Left renal cortex interstitium (tissue), 4 donors: ENCODE measurements around the gene NTPCR. TPM values are rescaled to one million over a fixed set of nuclear protein-coding genes. Genes with fewer than 3 reads are reported as not detected.

ENCODE experiments used
- DNase-seq, 4 donors: peaks; one replicate each; pipeline ENCODE4 v3.0.0-alpha.2; 2013; ENCODE audit warnings: low read depth in 4 of 4, low spot score in 2 of 4, missing footprints in 1 of 4
- polyA plus RNA-seq, 4 donors: library from polyadenylated mRNA; unstranded; fragments of 120-200 nt; gene quantifications; one replicate each; pipeline ENCODE4 v1.2.1, GENCODE V29; 2013; ENCODE audit not compliant: insufficient read length in 4 of 4

NTPCR gene
- polyA plus RNA-seq, 4 donors: 56.1 to 78.2 (median 73.0) TPM

DNA sequence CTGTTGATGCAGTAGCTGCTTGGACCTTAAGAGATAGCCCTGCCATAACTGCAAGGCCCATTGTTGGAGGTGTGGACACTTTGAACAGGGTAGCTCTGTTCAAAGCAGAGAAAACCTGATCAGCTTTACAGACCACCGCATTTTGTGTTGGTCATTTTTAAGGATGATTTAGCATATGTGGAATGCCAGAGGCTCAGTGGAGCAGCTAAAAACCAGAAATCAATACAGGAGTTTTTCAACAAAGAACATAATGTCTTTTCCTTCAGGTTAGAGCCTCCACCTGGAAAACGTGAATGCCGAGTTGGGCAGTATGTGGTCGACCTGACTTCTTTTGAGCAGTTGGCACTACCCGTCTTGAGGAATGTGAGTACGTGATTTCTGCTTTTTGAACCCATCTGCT, 5.7 kb downstream of the NTPCR start:
- DNase-seq: no peak

DNA sequence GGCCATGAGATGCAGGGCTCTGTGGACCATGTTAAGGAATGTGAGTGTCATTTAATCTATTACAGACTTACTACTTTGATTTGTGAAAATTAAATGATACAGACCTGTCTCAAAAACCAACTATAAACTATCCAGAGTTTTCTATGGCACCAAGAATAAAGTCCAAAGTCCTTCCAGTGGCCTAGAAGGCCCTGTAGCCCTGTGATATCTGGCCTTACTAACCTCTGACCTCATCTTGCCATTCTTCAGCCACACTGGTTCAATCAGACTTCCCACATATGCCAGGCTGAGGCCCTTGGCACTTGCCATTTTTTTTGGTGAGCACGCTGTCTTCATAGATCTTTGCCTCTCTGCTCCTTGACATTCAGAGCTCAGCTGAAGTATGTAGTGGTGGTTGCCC, 7.7 kb downstream of the NTPCR start:
- DNase-seq: no peak

DNA sequence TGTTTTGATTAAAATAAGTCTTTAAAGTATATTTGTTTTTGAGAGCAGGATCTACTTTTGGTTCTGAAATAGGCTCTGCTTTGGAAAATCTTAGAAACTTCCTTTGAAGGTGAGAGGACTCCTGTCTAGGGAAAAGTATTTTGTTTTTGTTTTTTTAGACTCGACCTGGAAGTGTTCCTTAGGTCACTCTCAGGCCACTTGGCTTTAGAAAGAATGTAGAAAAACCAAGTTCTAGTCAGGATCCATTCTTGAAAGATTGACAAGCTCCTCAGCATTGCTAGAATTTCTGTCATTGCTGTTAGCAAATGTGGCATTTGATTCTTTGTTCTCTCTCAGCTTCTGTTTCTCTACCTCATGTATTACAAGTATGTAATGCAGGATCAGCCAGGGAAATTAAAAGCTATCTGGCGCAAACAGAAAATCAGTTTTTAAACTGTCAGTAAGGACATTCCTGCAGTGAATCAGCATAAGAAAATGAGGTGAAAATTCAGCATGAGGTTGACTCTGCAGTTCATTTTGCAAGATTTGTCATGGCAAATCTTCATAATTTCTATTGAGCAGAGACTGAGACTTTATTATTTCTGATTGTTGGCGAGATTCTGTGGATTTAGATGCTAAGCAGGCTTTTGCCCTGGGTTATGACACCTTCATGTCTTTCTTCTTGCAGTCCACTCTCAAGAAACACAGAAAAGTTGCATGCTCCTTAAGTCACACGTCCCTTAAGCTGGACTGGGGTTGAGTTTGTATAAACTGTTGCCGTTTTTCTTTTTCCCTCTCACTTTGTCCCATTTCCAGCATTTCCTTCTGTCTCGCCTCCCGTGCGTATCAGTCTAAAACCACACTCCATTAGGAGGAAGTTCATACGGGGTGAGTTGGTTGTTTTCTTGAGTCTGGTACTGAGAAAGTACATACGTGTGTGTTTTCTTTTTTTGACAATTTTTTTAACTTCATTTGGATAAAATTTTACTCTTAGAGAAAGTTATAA, 12.6 kb downstream of the NTPCR start:
- DNase-seq: no peak

DNA sequence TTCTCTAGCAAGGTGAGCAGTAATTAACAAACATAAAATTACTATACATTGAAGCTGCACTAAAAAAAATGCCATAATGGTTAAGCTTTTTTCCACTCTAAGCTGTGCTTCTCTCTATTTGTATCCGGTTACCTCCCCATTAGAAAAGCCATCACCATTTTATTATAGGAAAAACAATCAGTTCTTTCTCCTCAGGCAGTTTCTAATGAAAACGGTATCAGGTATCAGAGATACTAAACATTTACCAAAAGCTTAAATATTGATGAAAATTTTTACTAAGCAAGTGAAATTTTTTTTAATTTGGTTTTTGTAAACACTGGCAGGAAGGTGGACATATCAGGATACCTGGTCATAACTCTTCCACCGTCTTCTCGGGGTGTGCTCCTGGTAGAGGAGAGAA, 14.2 kb downstream of the NTPCR start:
- no peak for DNase-seq

DNA sequence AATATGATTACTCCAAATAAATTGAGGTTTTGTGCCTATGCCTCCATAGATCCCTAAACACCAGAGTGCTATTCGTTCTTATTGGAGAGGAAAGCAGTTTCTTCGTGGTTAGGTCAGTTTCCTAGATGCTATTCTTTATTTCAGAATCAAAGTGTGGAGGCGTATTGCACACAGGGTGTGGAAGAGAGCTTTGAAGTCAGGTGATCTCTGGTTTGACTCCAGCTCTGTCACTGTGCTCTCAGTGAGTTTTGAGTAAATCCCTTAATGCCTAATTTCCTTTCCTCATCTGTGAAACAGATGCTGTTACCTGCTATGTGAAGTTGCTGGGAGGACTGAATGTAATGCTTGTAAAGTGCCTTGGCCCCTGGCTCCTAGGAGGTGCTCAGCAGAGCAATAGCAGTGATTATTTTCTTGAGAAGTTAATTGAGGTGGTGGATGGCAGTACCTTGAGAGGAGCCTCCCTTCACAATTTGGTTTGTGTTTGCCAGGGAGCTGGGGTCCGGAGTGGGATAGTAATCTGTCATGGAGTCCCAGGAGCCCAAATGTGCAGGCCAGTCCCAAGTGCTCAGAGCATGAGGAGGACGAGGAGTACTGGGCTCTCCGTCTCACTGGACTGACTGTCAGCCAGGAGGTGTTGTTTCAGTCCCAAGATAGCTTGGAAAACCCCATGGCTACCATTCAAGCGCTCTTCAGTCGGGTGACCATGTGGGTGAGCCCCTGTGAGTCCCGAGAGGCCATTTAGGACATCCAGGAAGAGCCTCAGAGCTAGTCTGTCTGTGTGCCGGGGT, 14.9 kb downstream of the NTPCR start:
- no peak for DNase-seq

DNA sequence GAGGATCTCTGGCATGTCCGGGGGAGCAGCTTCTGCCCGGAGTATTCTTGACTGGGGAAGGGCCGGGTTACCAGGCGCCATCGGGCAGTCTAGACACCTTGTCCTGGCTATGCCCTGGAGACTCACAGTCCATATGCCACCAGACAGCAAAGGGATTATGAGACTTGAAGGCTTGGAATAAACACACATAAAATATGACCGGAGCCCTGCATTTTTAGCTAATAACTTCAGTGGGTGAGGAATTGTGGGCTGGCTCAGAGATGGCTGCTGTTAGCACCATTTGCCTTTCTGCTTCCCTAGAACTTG, 15.5 kb downstream of the NTPCR start:
- no peak for DNase-seq

DNA sequence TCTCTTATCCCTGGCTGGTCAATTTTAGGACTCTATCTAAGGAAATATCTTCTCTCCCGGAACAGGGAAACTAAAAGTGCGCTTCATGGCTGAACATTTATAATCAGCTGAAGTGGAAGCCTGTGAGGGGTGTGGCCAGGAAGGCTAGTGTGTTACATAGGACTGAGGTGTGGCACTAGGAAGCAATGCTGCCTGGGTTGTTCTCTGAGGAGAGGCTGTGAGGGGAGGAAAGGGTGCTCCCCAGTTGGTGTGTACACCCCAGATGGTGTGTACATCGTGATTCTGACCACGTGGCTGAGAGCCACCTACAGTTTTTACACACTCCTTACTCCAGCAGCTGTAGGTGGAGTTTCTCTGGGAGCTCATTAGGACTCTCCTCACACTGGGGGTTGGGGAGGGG, 16.3 kb downstream of the NTPCR start:
- DNase-seq: no peak

DNA sequence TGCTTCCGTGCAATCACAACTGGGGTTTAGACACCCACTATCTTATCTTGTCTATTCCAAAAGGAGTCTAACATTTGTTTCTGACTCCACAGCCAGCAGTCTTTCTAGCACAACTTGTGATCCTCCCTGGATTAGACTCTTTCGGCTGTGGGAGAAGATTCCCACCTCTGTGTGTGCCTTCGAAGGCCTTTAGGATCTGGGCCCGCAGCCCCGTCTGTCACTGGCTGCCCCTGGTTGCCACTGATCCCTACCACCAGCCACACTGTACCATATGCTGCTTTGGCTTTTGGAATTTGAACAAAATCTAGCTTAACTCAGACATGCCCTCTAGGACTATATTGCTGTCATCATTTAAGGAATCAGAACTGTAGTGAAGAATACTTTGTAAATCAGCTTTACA, 18.0 kb downstream of the NTPCR start:
- DNase-seq: no peak

DNA sequence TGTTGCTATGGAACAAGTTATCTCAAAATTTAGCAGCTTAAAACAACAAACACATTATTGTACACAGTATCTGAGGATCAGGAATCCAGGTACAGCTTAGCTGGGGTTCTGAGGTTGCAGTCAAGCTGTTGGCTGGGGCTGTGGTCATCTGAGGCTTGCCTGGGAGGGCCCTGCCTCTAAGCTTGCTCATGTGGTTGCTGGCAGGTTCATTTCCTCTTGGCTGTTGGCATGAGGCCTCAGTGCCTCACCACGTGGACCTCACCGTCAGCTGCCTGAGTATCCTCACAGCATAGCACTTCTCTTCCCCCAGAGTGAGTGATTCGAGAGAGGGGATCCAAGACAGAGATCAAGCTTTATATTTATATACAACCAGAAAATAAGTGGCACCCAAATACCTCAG, 18.6 kb downstream of the NTPCR start:
- no peak for DNase-seq

DNA sequence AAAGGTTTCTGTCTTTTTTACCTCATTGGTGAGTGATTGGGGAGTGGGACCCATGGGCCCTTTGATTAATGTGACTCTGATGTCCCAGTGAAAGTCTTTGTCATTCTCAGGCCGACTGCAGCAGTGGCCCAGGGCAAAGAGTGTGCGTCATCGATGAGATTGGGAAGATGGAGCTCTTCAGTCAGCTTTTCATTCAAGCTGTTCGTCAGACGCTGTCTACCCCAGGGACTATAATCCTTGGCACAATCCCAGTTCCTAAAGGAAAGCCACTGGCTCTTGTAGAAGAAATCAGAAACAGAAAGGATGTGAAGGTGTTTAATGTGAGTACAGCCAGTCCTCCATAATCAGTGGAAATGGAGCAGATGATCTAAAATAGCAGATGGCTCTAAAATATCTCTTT, 19.4 kb downstream of the NTPCR start:
- DNase-seq: no peak

DNA sequence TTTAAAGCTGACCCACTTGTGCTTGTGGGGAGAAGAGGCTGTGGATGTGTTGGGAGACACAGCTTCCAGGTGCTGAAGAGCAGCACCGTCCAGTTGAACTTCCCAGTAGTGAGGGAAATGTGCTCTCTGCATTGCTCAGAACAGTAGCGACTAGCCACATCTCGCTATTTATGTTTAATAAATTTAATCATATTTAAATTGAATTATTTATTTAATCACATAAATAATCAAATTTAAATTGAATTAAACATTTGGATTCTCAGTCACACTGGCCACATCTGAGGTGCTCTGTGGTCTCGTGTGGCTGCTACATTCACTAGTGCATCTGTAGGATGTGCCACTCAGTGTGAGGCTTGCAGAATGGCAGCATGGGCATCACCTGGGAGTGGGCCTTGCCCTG, 20.1 kb downstream of the NTPCR start:
- DNase-seq: no peak

DNA sequence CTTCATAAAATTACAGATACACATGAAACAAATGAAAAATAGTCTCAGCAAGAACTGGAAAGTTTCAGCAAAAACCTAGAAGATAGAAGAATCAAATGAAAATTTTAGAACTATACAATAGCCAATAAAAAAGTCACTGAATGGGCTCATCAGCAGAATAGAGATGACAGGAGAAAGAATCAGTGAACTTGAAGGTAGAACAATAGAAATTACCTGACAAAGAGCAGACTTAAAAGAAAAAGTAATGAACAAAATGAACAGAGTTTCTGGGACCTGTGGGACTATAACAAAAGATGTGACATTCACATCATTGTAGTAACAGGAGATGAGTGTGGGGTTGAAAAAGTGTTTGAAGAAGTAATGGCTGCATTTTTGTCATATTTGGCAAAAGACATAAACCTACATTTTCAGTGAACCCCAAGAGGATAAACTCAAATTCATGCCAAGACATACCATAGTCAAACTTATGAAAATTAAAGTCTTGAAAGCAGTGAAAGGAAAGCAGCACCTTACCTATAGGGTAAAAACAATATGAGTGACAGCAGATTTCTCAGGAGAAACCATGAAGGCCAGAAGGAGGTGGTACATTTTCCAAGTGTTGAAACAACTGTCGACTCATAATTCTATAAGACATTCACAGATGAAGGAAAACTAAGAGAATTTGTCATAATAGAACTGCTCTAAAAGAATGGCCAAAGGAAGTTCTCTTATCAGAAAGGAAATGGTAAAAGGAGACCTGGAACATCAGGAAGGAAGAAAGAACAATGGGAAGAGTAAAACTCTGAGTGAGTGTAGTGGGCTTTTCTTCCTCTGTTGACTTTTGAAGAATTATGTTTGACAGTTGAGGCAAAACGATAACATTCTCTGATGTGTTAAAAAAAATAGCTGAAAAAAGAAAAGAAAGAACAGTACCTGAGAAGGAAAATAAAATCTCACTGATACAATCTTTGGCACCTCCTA, 23.5 kb downstream of the NTPCR start:
- no peak for DNase-seq

DNA sequence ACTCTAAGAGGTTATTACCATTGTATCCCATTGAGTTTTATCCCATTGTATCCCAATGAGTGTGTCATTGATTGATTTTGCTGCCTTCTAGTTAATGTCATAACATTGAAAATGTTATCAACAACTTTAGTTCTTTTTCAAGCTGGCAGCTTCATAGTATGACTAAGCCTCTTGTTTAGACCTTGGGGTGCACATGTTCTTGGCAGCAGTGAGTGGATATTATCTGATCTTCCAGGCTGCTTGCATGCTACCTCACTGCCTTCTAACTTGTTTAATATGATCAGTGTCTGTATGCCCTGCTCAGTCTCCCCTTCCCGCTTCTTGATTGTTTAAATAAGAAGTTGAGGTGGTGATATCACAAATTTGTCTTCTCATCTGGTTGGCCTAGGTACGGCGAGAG, 24.6 kb downstream of the NTPCR start:
- DNase-seq: no peak

DNA sequence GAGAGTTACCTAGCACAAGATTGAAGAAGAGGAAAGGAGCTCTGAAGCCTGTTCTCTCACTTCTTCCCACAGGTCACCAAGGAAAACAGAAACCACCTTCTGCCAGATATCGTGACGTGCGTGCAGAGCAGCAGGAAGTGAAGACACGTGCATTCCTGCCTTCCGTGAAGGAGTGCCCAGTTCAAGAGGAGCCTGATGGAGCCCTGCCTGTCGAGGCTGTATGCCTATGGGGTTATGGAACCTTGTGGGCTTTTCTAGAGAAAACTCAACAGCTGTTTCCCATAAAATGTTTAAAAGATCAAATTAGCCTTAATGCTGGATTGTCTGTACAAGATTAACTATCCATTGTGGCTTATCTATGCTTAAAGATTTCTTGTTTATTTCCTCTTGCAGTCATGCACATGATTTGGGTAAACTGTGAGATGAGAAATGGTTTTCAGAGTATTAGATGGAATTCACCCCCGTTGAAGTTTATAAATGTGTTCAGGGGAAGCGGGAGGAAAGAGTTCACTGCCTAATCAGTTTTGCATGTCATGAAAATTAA, 27.8 kb downstream of the NTPCR start:
- DNase-seq: no peak

DNA sequence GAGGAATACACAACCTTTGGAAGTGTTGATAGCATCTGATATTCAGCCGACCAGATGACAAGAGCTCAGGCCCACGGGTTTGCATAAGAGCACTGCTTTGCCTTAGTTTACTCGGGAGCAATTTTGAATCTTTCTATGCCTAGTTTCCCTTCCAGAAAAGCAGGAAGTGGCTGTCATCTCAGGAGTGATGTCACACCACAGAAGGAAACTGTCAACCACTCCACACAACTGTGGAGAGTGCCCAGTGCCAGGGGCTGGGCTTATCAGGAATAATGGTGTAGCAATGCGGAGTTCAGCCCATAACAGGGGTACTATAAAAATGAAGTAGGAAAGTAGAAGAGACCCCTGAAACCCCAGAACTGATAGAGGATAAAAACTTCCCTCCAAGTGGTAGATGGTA, 28.4 kb downstream of the NTPCR start:
- DNase-seq: no peak

DNA sequence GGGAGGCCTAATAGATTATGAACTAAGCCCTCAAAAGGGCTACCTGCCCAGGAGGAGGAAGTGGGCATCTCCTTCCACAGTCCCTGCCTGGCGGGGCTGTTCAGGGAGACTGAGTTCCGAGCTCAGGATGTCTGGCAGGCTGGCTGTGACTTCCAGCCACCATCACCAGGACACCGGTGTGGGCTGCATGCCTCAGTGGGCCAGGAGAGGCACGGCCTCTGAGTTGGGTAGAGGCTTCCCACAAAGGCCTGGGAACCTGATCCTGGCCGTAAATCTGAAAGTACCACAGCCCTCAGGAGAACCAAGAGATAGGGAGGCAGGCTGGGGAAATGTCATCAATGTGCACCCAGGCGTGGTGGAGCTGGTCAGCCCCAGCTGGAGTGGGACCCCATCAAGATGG, 29.1 kb downstream of the NTPCR start:
- no peak for DNase-seq

DNA sequence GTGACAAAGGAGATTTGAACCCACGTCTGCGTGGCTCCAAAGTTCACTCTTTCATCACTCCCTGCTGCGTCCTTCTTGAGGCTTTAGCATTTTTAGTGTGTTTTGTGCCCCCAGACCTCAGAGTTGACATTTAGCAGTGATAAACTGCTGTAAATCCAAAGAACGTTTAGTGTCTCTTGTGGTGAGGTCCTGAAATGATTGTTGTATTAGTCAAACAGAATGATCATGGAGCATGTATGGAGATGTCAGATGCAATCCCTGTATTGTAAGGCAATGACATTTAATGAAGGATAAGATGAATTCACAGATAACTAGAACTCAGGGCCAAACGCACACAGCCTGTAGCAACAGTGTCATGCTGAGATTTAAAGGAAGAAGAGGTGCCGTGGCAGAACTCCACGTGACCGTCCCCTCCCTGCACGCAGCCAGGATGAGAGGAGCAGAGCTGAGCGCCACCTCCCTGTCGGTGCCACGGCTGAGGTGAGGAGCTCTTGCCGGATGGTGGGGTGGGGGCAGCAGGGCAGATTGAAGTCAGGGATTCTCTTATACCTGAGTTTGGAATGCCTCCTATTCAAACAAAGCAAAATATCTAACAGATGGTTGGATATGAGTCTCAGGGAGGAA, 30.1 kb downstream of the NTPCR start:
- DNase-seq: no peak

DNA sequence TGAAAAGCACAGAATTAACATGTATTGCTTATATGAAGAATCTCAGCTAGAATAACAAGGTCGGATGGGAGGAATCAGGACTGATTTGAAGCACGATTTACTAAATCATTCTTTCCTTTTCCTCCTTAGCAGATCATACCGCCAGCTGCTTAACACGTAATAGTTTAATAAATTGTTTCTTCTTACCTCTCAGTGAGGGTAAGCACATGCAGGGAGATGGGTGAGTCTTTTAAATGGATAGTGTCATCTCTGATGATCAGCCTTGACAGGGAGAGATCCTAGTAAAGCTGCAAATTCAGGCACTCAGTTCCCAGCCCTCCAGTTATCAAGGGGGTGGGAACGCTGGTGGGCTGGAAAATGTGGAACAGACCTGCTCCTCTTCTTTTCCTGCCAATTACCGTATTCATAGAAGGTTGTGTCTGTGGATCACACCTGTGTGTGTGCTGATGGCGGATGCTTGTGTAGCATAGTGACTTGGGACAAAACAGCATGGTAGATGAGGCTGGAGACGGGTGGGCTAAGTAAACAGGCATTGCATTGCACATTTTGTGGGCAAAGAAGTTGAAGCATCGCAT, 30.7 kb downstream of the NTPCR start:
- DNase-seq: no peak

DNA sequence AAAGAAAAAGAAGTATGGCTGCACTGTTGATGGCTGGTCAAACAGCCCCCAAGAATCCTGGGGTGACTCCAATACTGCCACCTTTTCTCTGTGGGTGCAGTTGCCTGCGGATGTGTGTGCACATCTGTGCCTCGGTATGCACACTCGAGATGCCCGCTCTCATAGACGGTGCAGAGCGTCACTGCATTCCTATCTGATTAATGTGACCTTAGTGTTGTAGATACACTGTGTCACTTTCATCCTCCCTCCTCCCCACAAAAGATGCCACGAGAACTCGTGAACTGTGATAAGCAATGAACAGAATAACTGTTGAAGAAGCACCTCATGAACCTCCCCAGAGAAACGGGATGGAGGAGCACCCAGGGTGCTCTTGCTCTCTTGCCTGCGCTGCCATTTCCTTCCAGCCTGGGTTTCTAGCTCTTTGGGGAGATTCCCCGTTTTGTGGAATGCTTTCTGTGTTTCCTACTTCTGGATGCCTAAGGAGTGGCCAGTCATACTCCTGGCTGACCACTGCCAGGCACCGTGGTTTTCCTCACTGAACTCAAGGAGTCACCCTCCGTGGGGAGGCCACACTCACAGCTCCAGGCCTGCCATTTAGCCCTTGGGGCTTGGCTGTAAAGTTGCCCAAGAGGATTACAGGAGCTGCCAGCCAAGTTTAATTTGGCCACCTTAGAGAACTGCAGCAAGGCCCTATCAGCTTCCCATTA, 32.0 kb downstream of the NTPCR start:
- DNase-seq: no peak
